RWPE1 (cell line): Measurements from ENCODE around the gene CHCHD1.

Experiments used
- CTCF ChIA-PET: fragments of 350-600 bp; sonication (Branson Sonifier 250); formaldehyde crosslinking; extraction: SDS; loops from one replicate; lab custom pipeline; 2021; lab: Yijun Ruan, JAX
- POLR2A ChIA-PET: fragments of 400-600 bp; formaldehyde crosslinking; extraction: SDS; loops from one replicate; lab custom pipeline; 2020; ENCODE audit warnings: antibody characterized with exemption; ENCODE audit not compliant: low non-redundant PET; lab: Yijun Ruan, JAX
- DNase-seq: peaks from one replicate; pipeline ENCODE4 v3.0.0; 2012; ENCODE audit warnings: low spot score
- H3K27ac ChIP-seq: fragments of 450-650 bp; 2 replicates; pipeline ENCODE4 v1.5.1; 2017
- CTCF ChIP-seq: fragments of 450-650 bp; conservative IDR thresholded peaks from 2 replicates; pipeline ENCODE4 v1.5.1; 2017; ENCODE audit warnings: low read depth, mild to moderate bottlenecking

Gene CHCHD1

GRCh38 chr10:73808021-73808815 lies 26.4 kb downstream of the CHCHD1 start:
- CTCF ChIA-PET: interaction anchor here (0.6 kb wide), 1 partner anchor 1182 kb away, joined by 3 read pairs; the partner anchor contains the start of gene MICU1
- POLR2A ChIA-PET: no interaction called here
- H3K27ac ChIP-seq: no peak overlapping the region
- TF ChIP-seq CTCF: no peak
- no peak for DNase-seq

- H3K27ac ChIP-seq: no peak overlapping the region
- POLR2A ChIA-PET: no interaction called here
- CTCF ChIA-PET: interaction anchor here (0.6 kb wide), 1 partner anchor 1183 kb away, joined by 3 read pairs; the partner anchor contains the start of gene MICU1
- TF ChIP-seq CTCF: no peak
- no peak for DNase-seq
These were observed 27.4 kb downstream of the CHCHD1 start for GRCh38 chr10:73809061-73809818.

GRCh38 chr10:73810358-73810734 lies 28.5 kb downstream of the CHCHD1 start:
- POLR2A ChIA-PET: interaction anchor here (0.8 to 0.9 kb wide), 2 partner anchors 24 to 28 kb away, joined by 3 to 4 read pairs; partner anchors contain the start of gene CHCHD1
- no peak for TF ChIP-seq CTCF
- CTCF ChIA-PET: interaction anchor here (0.5 to 1.0 kb wide), 3 partner anchors 9 to 293 kb away, joined by 3 read pairs; no protein-coding TSS in a partner anchor
- H3K27ac ChIP-seq: peak overlapping the region; percentile 83
- DNase-seq: no peak

- peak overlapping the region; percentile 83 for H3K27ac ChIP-seq
- no peak for TF ChIP-seq CTCF
- CTCF ChIA-PET: interaction anchor here (0.5 to 1.0 kb wide), 2 partner anchors 9 to 292 kb away, joined by 3 read pairs; no protein-coding TSS in a partner anchor
- POLR2A ChIA-PET: interaction anchor here (0.8 to 0.9 kb wide), 2 partner anchors 25 to 29 kb away, joined by 3 to 4 read pairs; partner anchors contain the start of gene CHCHD1
- DNase-seq: peak; percentile 54
These were observed 29.1 kb downstream of the CHCHD1 start for GRCh38 chr10:73810735-73811465.

- CTCF ChIA-PET: interaction anchor here (0.6 kb wide), 1 partner anchor 1072 kb away, joined by 4 read pairs; no protein-coding TSS in a partner anchor
- H3K27ac ChIP-seq: peak overlapping the region; percentile 52
- no peak for DNase-seq
- no peak for TF ChIP-seq CTCF
- POLR2A ChIA-PET: interaction anchor here (0.7 kb wide), 1 partner anchor 40 kb away, joined by 3 read pairs; no protein-coding TSS in a partner anchor
These were observed 30.8 kb downstream of the CHCHD1 start for GRCh38 chr10:73812657-73813056.
